ENCODE results near the gene IGF1R.

Gene IGF1R

GRCh38 chr15:98893401-98893800 lies 245.1 kb downstream of the IGF1R start:
- DNase-seq (ENCODE audit: extremely low spot score) = no peak
- ChIA-PET CTCF (interaction anchor here (1.3 kb wide), 2 partner anchors 10 to 12 kb away, joined by 4 to 12 read pairs; no protein-coding TSS in a partner anchor), POLR2A (no interaction called here)
- no peak for TF ChIP-seq CTCF (IDR thresholded peaks at IDR 0.05; ENCODE audit: control extremely low read depth, extremely low read depth, low read depth, missing control alignments)

GRCh38 chr15:98894312-98894711 lies 246.0 kb downstream of the IGF1R start:
- no peak for DNase-seq (ENCODE audit: extremely low spot score)
- CTCF ChIA-PET = interaction anchor here (1.3 kb wide), 2 partner anchors 11 to 13 kb away, joined by 4 to 12 read pairs; no protein-coding TSS in a partner anchor
- POLR2A ChIA-PET = no interaction called here
- no peak for TF ChIP-seq CTCF (IDR thresholded peaks at IDR 0.05; ENCODE audit: control extremely low read depth, extremely low read depth, low read depth, missing control alignments)

- no peak for TF ChIP-seq CTCF (IDR thresholded peaks at IDR 0.05; ENCODE audit: control extremely low read depth, extremely low read depth, low read depth, missing control alignments)
- no peak for DNase-seq (ENCODE audit: extremely low spot score)
- CTCF ChIA-PET = interaction anchor here (1.8 kb wide), 1 partner anchor 15 kb away, joined by 8 read pairs; no protein-coding TSS in a partner anchor
- POLR2A ChIA-PET = no interaction called here
These were observed 247.8 kb downstream of the IGF1R start for GRCh38 chr15:98896002-98896721.

- TF ChIP-seq CTCF (IDR thresholded peaks at IDR 0.05; ENCODE audit: control extremely low read depth, extremely low read depth, low read depth, missing control alignments) = no peak
- DNase-seq (ENCODE audit: extremely low spot score) = no peak
- CTCF ChIA-PET = no interaction called here
- POLR2A ChIA-PET = no interaction called here
These were observed 248.7 kb downstream of the IGF1R start for GRCh38 chr15:98896802-98897732.

- ChIA-PET POLR2A (no interaction called here), CTCF (no interaction called here)
- no peak for TF ChIP-seq CTCF (IDR thresholded peaks at IDR 0.05; ENCODE audit: control extremely low read depth, extremely low read depth, low read depth, missing control alignments)
- no peak for DNase-seq (ENCODE audit: extremely low spot score)
These were observed 249.8 kb downstream of the IGF1R start for GRCh38 chr15:98898122-98898521.

- CTCF ChIA-PET = interaction anchor here (1.0 kb wide), 1 partner anchor 18 kb away, joined by 3 read pairs; no protein-coding TSS in a partner anchor
These were observed 251.1 kb downstream of the IGF1R start for GRCh38 chr15:98899272-98900021.

More at GRCh38 chr15:98899272-98900021, 251.1 kb downstream of the IGF1R start:
- TF ChIP-seq CTCF (IDR thresholded peaks at IDR 0.05; ENCODE audit: control extremely low read depth, extremely low read depth, low read depth, missing control alignments) = no peak
- no peak for DNase-seq (ENCODE audit: extremely low spot score)
- POLR2A ChIA-PET = no interaction called here

All from GM10248 (cell line).